Renal cortical epithelial cell (primary cell): ENCODE results near the gene MORF4L2. TPM values are rescaled to one million over a fixed set of nuclear protein-coding genes. Genes with fewer than 3 reads are reported as not detected.
A peak's percentile ranks its signal among the peaks of the same experiment; 100 is the strongest.

Source experiments
- DNase-seq: peaks from one replicate; pipeline ENCODE4 v3.0.0-alpha.2; 2011; ENCODE audit warnings: low read depth
- total RNA-seq: library from RNA; depleted of rRNA; stranded (reverse); fragments of >200 nt; gene quantifications from 2 replicates; pipeline ENCODE4 v1.2.3, GENCODE V29; 2014

The MORF4L2 gene
- total RNA-seq, 1 donor from 2014 or later, result 614 TPM

DNA sequence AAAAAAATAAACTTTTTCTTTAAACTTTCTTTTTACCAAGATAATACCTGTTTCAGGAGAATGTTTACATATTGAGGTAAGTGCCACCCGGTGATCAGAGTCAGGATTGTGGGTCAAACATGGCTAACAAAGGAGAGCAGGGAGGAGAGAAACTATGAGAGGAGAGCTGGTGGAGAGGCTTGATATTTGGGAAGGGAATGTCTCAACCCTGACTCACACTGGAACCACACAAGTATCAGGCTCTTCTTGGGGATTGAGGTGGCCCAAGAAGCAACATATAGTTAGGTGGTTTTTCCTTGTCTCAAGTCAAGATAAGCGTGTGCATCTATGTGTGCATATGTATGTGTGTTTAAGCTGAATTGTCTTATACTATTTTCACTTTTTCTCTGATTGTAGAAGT lies 51.1 kb downstream of the MORF4L2 start:
- no peak for DNase-seq

- DNase-seq, result no peak
Observed at GRCh38 chrX:103631145-103631544, 55.4 kb downstream of the MORF4L2 start.

DNA sequence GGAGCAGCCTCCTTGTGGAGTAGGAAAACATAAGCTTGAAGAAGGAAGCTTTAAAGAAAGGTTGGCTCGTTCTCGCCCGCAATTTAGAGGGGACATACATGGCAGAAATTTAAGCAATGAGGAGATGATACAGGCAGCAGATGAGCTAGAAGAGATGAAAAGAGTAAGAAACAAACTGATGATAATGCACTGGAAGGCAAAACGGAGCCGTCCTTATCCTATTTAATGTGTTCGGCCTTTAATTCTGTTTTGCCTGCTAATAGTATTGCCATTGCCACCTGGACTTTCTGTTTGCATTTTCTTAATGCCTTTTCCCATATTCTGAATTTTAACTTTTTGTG lies 56.4 kb downstream of the MORF4L2 start:
- DNase-seq, result no peak

GRCh38 chrX:103629318-103630170 lies 57.0 kb downstream of the MORF4L2 start:
- DNase-seq, result peak; percentile 60

- no peak for DNase-seq
Observed at GRCh38 chrX:103628386-103629317, 57.8 kb downstream of the MORF4L2 start, which contains the start of gene TCEAL1. Gene TCEAL1, plus strand, starts transcription at chrX:103628975. Its CDS starts 942 bp downstream, at chrX:103629917.

DNA sequence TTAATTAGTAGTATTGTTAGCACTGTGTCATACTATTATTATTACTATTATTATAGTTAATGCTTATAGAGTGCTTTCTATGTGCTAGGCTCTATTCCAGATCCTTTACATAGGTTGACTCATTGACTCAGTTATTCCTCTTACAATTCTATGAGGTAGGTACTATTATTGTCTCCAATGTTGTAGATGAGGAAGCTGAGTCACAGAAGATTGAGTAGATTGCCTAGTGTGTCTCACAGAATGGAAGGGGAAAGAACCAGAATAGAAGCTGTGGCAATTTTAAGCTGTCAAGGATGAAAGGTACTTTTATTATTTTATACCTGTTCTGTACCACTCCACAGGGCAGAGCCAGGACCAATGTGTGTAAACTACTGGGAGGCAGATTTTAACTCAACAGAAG lies 59.6 kb downstream of the MORF4L2 start:
- DNase-seq, result no peak

Other genes starting within 250 kb of the MORF4L2 start
- gene RAB40A, start 167.2 kb downstream of the MORF4L2 start, total RNA-seq, result 0.25 TPM in 1 of 2 replicates, not detected in the other
- gene TCEAL4, start 101.2 kb downstream of the MORF4L2 start, total RNA-seq, result 30.2 and 66.4 TPM in 2 replicates
- gene TCEAL3, start 78.7 kb downstream of the MORF4L2 start, total RNA-seq, result 5.4 and 10.4 TPM in 2 replicates
- 19.6 and 28.8 TPM in 2 replicates for gene TCEAL1, start 57.7 kb downstream of the MORF4L2 start, total RNA-seq
- not detected in 2 replicates for gene TMEM31, start 24.2 kb upstream of the MORF4L2 start, total RNA-seq
- gene PLP1, start 90.1 kb upstream of the MORF4L2 start, total RNA-seq, result 0.17 TPM in 1 of 2 replicates, not detected in the other
- 1.9 and 3.4 TPM in 2 replicates for gene RAB9B, start 145.6 kb upstream of the MORF4L2 start, total RNA-seq